HG03439 (cell line): Measurements from ENCODE around the gene NPSR1.
"Not testable (repeated sequence)": the region's sequence is repeated elsewhere in the genome, so short reads cannot be mapped to it uniquely, and the experiment has no call there.

ENCODE experiments used
- ATAC-seq: cut with Tn5 transposase; IDR thresholded peaks from one replicate; pipeline ENCODE4 v1.9.1; 2021; ENCODE audit warnings: mild to moderate bottlenecking, moderate library complexity; ENCODE audit not compliant: unreplicated experiment

Gene NPSR1

GRCh38 chr7:34657632-34658268 lies at the start of gene NPSR1:
NPSR1 (plus strand) TSS chr7:34658218; CDS start chr7:34658413, 195 bp downstream.
- no peak for ATAC-seq

GRCh38 chr7:34612661-34613060 lies 45.4 kb upstream of the NPSR1 start:
- no peak for ATAC-seq

- no peak for ATAC-seq
Observed at GRCh38 chr7:34620425-34620824, 37.6 kb upstream of the NPSR1 start.

- no peak for ATAC-seq
Observed at GRCh38 chr7:34622182-34622581, 35.8 kb upstream of the NPSR1 start.

- no peak for ATAC-seq
Observed at GRCh38 chr7:34622771-34623250, 35.2 kb upstream of the NPSR1 start.

- ATAC-seq: not testable (repeated sequence)
Observed at GRCh38 chr7:34628618-34629017, 29.4 kb upstream of the NPSR1 start.

GRCh38 chr7:34652809-34653208 lies 5.2 kb upstream of the NPSR1 start:
- no peak for ATAC-seq

- no peak for ATAC-seq
Observed at GRCh38 chr7:34653787-34654186, 4.2 kb upstream of the NPSR1 start.

GRCh38 chr7:34655384-34655783 lies 2.6 kb upstream of the NPSR1 start:
- no peak for ATAC-seq

- no peak for ATAC-seq
Observed at GRCh38 chr7:34656041-34656440, 2.0 kb upstream of the NPSR1 start.

- ATAC-seq: no peak
Observed at GRCh38 chr7:34659472-34660075, 1.6 kb downstream of the NPSR1 start.

- no peak for ATAC-seq
Observed at GRCh38 chr7:34662058-34662708, 4.2 kb downstream of the NPSR1 start.

GRCh38 chr7:34664755-34665154 lies 6.7 kb downstream of the NPSR1 start:
- ATAC-seq: no peak

- ATAC-seq: no peak
Observed at GRCh38 chr7:34672430-34672829, 14.4 kb downstream of the NPSR1 start.

- ATAC-seq: no peak
Observed at GRCh38 chr7:34673066-34673465, 15.0 kb downstream of the NPSR1 start.

- peak; percentile 66 for ATAC-seq
Observed at GRCh38 chr7:34675749-34676374, 17.8 kb downstream of the NPSR1 start.

GRCh38 chr7:34677491-34677890 lies 19.5 kb downstream of the NPSR1 start:
- no peak for ATAC-seq

GRCh38 chr7:34687529-34687928 lies 29.5 kb downstream of the NPSR1 start:
- no peak for ATAC-seq

- no peak for ATAC-seq
Observed at GRCh38 chr7:34696415-34696814, 38.4 kb downstream of the NPSR1 start.

- ATAC-seq: no peak
Observed at GRCh38 chr7:34709771-34710170, 51.8 kb downstream of the NPSR1 start.

- ATAC-seq: no peak
Observed at GRCh38 chr7:34718867-34719266, 60.8 kb downstream of the NPSR1 start.

- ATAC-seq: no peak
Observed at GRCh38 chr7:34719636-34720035, 61.6 kb downstream of the NPSR1 start.
